Neural progenitor cell (in vitro differentiated cells): ENCODE data around the gene RAD54L2.
"Not testable (repeated sequence)": the region's sequence is repeated elsewhere in the genome, so short reads cannot be mapped to it uniquely, and the experiment has no call there.

Experiments
- CTCF ChIP-seq: fragments of 200-600 bp; sonication (generic); IDR thresholded peaks from 2 replicates; pipeline ENCODE4 v1.5.1; 2017; ENCODE audit warnings: antibody characterized with exemption, mild to moderate bottlenecking
- EZH2phosphoT487 ChIP-seq: fragments of 200-600 bp; sonication (generic); IDR thresholded peaks from 2 replicates; pipeline ENCODE4 v1.6.1; 2017; ENCODE audit warnings: antibody characterized with exemption

- TF ChIP-seq EZH2phosphoT487, CTCF: not testable (repeated sequence)
These were observed 888 bp upstream of the RAD54L2 start for GRCh38 chr3:51537631-51538030.
